HS-27A (cell line): ENCODE data around the gene AQP12B.
"Not testable (repeated sequence)": the region's sequence is repeated elsewhere in the genome, so short reads cannot be mapped to it uniquely, and the experiment has no call there.

ENCODE experiments used
- DNase-seq: peaks from one replicate; pipeline ENCODE4 v3.0.0-alpha.2; 2012; ENCODE audit warnings: low read depth, missing footprints

The AQP12B gene

GRCh38 chr2:240682431-240683224, at the start of gene AQP12B:
Gene AQP12B, minus strand, starts transcription at chr2:240682885. Its CDS starts 48 bp downstream, at chr2:240682837.
- DNase-seq: not testable (repeated sequence)

GRCh38 chr2:240732184-240732583, 49.5 kb upstream of the AQP12B start:
- no peak for DNase-seq

GRCh38 chr2:240731178-240731545, 48.5 kb upstream of the AQP12B start:
- DNase-seq: no peak

- DNase-seq: no peak
Measured at GRCh38 chr2:240730501-240731177, 48.0 kb upstream of the AQP12B start.

- no peak for DNase-seq
Measured at GRCh38 chr2:240728827-240729226, 46.1 kb upstream of the AQP12B start.

GRCh38 chr2:240728361-240728760, 45.7 kb upstream of the AQP12B start:
- DNase-seq: no peak

GRCh38 chr2:240727913-240728312, 45.2 kb upstream of the AQP12B start:
- DNase-seq: no peak

- DNase-seq: no peak
Measured at GRCh38 chr2:240727439-240727838, 44.8 kb upstream of the AQP12B start.

GRCh38 chr2:240726876-240727275, 44.2 kb upstream of the AQP12B start:
- no peak for DNase-seq

GRCh38 chr2:240725671-240726070, 43.0 kb upstream of the AQP12B start:
- DNase-seq: no peak

GRCh38 chr2:240725266-240725665, 42.6 kb upstream of the AQP12B start:
- no peak for DNase-seq

GRCh38 chr2:240724431-240724830, 41.7 kb upstream of the AQP12B start:
- no peak for DNase-seq

- no peak for DNase-seq
Measured at GRCh38 chr2:240723851-240724250, 41.2 kb upstream of the AQP12B start.

GRCh38 chr2:240722796-240723735, 40.4 kb upstream of the AQP12B start:
- DNase-seq: no peak

GRCh38 chr2:240722376-240722775, 39.7 kb upstream of the AQP12B start:
- DNase-seq: no peak

- no peak for DNase-seq
Measured at GRCh38 chr2:240721596-240722180, 39.0 kb upstream of the AQP12B start.

GRCh38 chr2:240720686-240721595, 38.3 kb upstream of the AQP12B start:
- no peak for DNase-seq

GRCh38 chr2:240719676-240720545, 37.2 kb upstream of the AQP12B start:
- DNase-seq: no peak

- DNase-seq: no peak
Measured at GRCh38 chr2:240718896-240719490, 36.3 kb upstream of the AQP12B start.
